Muscle layer of colon (tissue), 2 donors: Measurements from ENCODE around the gene FJX1.
A peak's percentile ranks its signal among the peaks of the same experiment; 100 is the strongest.
"Not testable (repeated sequence)": the region's sequence is repeated elsewhere in the genome, so short reads cannot be mapped to it uniquely, and the experiment has no call there.

Source experiments
- H3K27ac ChIP-seq: one replicate; pipeline ENCODE4 v1.7.0; 2013; ENCODE audit warnings: low read depth, mild to moderate bottlenecking, low read length, moderate library complexity
- H3K27me3 ChIP-seq, 2 donors: one replicate each; pipeline ENCODE4 v1.7.0; 2013; ENCODE audit warnings: low read length in 2 of 2, mild to moderate bottlenecking in 2 of 2; ENCODE audit not compliant: insufficient read depth in 2 of 2, control insufficient read depth in 1 of 2
- H3K36me3 ChIP-seq: one replicate; pipeline ENCODE4 v1.7.0; 2013; ENCODE audit warnings: mild to moderate bottlenecking, low read length; ENCODE audit not compliant: insufficient read depth
- H3K4me1 ChIP-seq: one replicate; pipeline ENCODE4 v1.7.0; 2013; ENCODE audit warnings: mild to moderate bottlenecking, low read length; ENCODE audit not compliant: insufficient read depth
- H3K4me3 ChIP-seq, 2 donors: one replicate each; pipeline ENCODE4 v1.7.0; 2013; ENCODE audit warnings: low read length in 2 of 2, low read depth in 1 of 2, mild to moderate bottlenecking in 1 of 2, moderate library complexity in 1 of 2
- H3K9ac ChIP-seq: one replicate; pipeline ENCODE4 v1.7.0; 2013; ENCODE audit warnings: low read length
- H3K9me3 ChIP-seq: one replicate; pipeline ENCODE4 v1.7.0; 2013; ENCODE audit warnings: mild to moderate bottlenecking, low read length
- donor health status: abdominal sarcoma.
- donor health status: Adenocarcinoma of cecum.

FJX1 gene

DNA sequence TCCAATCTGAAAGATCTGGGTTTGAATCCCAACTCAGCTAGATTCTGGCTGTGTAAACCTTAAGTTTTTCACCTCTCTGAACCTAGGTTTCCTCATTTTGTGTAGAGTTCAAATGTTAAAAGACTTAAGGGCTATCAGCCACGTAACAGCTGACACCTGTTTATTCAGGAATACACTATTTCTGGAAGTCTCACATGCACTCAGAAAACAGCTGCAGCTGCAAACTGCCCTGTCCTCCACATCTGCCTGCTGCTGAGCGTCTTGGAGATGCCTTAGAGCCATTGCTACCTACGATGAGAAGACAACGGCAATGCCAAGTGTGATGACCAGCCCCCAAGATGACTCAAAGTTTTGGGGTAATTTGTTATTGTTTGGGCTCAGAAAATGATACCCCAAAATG is 37.6 kb downstream of the FJX1 start:
- H3K27me3 ChIP-seq: peaks cover 0 to 4% of the 10 kb centered on the region in 2 donors
- no peaks in the 10 kb centered on the region for H3K36me3 ChIP-seq
- H3K4me1 ChIP-seq: no peaks in the 10 kb centered on the region
- H3K27ac ChIP-seq: no peak overlapping the region
- H3K9me3 ChIP-seq: no peaks in the 10 kb centered on the region
- no peak overlapping the region for H3K4me3 ChIP-seq
- no peak overlapping the region for H3K9ac ChIP-seq

DNA sequence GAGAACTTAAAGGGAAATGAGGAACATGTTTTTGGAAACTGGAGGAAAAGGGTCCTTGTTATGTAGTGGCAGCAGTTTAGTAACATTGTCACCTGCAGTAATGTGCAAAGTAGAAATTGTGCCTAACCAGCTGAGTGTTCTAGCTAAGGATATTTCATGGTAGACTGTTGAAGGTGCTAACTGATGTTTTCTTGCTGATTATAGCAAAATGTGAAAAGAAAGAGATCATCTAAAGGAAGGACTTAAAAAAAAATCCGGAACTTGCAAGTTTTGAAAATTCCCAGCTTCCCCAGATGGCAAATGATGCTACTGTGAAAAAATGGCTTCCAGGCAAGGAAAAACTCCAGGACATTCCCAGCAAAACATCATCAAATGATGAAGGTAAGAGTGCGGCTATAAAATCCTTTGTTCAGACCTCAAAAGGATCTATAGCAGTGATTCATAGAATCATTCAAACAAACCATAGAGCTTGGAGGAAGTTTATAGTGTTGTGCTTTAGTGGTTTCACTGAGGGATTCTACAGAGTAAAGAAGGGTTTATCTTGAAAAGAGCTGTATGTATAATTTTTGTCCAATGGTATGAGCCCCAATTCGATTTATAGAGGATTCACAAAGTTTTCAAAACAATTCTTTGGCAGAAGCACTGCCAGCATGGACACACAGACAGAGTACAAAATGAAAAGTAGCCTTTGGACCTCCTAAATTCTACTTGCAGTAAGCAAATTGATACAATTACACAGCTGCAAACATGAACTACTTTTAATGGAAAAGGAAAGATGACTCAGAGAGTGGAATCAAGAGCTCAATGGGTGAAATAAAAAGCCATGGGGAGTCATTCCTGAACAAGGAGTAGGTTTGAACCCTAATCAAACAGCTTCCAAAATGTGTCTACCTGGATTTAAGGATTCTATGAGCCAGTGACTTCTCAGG is 40.0 kb downstream of the FJX1 start:
- Histone ChIP-seq H3K9me3 (no peaks in the 10 kb centered on the region), H3K9ac (no peak overlapping the region), H3K27me3 (peaks cover 0 to 4% of the 10 kb centered on the region in 2 donors), H3K4me1 (peaks cover 8% of the 10 kb centered on the region), H3K36me3 (no peaks in the 10 kb centered on the region), H3K4me3 (no peak overlapping the region), H3K27ac (no peak overlapping the region)

- Histone ChIP-seq H3K27ac (peak overlapping the region; percentile 71), H3K4me1 (peaks cover 20% of the 10 kb centered on the region), H3K27me3 (no peaks in the 10 kb centered on the region), H3K9ac (peak overlapping the region; percentile 82), H3K9me3 (no peaks in the 10 kb centered on the region), H3K36me3 (no peaks in the 10 kb centered on the region), H3K4me3 (peak overlapping the region; percentile 79 to 91)
Observed at GRCh38 chr11:35661534-35661933, 43.3 kb downstream of the FJX1 start.

DNA sequence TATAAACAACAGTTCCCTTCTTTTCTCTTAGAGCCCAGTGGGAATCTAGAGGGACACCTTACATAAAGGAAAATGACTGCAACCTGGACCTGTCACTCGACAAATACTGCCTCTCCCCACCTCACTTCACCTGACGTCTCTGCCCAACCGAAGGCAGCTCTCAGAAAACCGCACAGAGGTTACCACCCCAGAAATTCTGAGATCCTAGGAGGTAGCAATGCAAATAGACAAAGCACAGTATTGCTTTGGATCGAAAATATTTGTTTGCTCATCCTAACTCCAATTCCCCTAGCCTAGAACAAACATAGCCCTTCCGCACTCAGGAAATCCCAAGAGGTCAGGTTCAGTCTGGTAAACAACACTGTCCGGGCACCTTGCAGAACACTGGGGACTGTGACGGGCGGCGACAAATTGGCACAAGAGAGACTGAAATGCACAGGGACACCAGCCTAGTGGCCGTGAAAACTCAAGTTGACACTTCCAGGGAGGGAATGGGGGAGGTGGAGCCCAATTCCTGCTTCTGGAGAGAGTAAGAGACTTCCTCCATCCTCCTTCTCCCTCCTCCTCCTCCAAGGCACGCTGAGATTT is 43.9 kb downstream of the FJX1 start:
- peak overlapping the region; percentile 82 for H3K9ac ChIP-seq
- H3K4me1 ChIP-seq: peaks cover 20% of the 10 kb centered on the region
- peak overlapping the region; percentile 79 to 91 for H3K4me3 ChIP-seq
- no peaks in the 10 kb centered on the region for H3K36me3 ChIP-seq
- H3K9me3 ChIP-seq: no peaks in the 10 kb centered on the region
- no peaks in the 10 kb centered on the region for H3K27me3 ChIP-seq
- peak overlapping the region; percentile 71 for H3K27ac ChIP-seq

- H3K4me1 ChIP-seq: peaks cover 20% of the 10 kb centered on the region
- H3K4me3 ChIP-seq: peak within 1 kb of the TSS; percentile 79 to 91
- H3K9ac ChIP-seq: peak within 1 kb of the TSS; percentile 82
- H3K9me3 ChIP-seq: no peaks in the 10 kb centered on the region
- H3K36me3 ChIP-seq: no peaks in the 10 kb centered on the region
- H3K27ac ChIP-seq: peak within 1 kb of the TSS; percentile 71
- H3K27me3 ChIP-seq: no peaks in the 10 kb centered on the region
Observed at GRCh38 chr11:35662649-35663407, 44.6 kb downstream of the FJX1 start, which contains the start of gene TRIM44. Gene TRIM44, plus strand, starts transcription at chr11:35662775. Its CDS starts 337 bp downstream, at chr11:35663112.

DNA sequence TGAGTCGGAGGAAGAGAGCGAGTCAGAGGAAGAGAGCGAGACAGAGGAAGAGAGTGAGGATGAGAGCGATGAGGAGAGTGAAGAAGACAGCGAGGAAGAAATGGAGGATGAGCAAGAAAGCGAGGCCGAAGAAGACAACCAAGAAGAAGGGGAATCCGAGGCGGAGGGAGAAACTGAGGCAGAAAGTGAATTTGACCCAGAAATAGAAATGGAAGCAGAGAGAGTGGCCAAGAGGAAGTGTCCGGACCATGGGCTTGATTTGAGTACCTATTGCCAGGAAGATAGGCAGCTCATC is 45.1 kb downstream of the FJX1 start:
- no peaks in the 10 kb centered on the region for H3K9me3 ChIP-seq
- peak overlapping the region; percentile 79 to 91 for H3K4me3 ChIP-seq
- no peaks in the 10 kb centered on the region for H3K36me3 ChIP-seq
- no peaks in the 10 kb centered on the region for H3K27me3 ChIP-seq
- H3K9ac ChIP-seq: no peak overlapping the region
- peak overlapping the region; percentile 71 for H3K27ac ChIP-seq
- H3K4me1 ChIP-seq: peaks cover 20% of the 10 kb centered on the region

DNA sequence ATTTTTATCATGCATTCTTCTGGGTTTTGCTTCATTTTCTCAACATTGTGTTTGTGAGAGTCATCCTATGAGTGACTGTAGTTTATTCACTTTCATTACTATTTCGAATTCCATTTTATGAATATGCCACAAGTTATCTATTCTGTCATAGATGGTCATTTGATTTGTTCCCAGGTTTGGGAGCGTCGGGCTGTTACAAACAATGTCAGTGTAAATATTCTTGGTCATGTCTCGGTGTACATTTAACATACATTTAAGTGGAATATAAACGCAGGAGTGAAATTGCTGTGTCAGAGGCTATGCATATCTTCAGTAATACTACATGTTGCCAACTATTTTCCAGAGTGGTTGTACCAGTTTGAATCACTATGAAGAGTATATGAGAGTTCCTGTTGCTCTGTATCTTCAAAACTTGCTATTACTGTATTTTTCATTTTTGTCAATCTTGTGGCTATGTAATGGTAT is 46.7 kb downstream of the FJX1 start:
- Histone ChIP-seq H3K9me3 (no peaks in the 10 kb centered on the region), H3K4me3 (peak overlapping the region in 1 of 2 donors; percentile 13)

GRCh38 chr11:35667257-35667656 is 49.0 kb downstream of the FJX1 start:
- H3K36me3 ChIP-seq: no peaks in the 10 kb centered on the region
- H3K9ac ChIP-seq: no peak overlapping the region
- no peak overlapping the region for H3K27ac ChIP-seq
- H3K4me3 ChIP-seq: no peak overlapping the region
- H3K4me1 ChIP-seq: peaks cover 14% of the 10 kb centered on the region
- H3K9me3 ChIP-seq: no peaks in the 10 kb centered on the region
- H3K27me3 ChIP-seq: no peaks in the 10 kb centered on the region

More for the DNA sequence above, 46.7 kb downstream of the FJX1 start:
- no peaks in the 10 kb centered on the region for H3K27me3 ChIP-seq
- no peaks in the 10 kb centered on the region for H3K36me3 ChIP-seq
- no peak overlapping the region for H3K9ac ChIP-seq
- peaks cover 20% of the 10 kb centered on the region for H3K4me1 ChIP-seq
- no peak overlapping the region for H3K27ac ChIP-seq

DNA sequence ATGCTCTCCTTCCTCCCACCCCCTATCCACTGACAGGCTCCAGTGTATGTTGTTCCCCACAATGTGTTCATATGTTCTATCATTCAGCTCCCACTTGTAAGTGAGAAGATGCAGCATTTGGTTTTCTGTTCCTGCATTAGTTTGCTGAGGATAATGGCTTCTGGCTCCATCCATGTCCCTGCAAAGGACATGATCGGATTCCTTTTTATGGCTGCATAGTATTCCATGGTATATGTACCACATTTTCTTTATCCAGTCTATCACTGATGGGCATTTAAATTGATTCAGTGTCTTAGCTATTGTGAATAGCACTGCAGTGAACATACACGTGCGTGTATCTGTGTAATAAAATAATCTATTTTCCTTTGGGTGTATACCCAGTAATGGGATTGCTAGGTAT is 50.1 kb downstream of the FJX1 start:
- peaks cover 11% of the 10 kb centered on the region for H3K4me1 ChIP-seq
- H3K4me3 ChIP-seq, H3K9ac ChIP-seq, H3K36me3 ChIP-seq, H3K27ac ChIP-seq, H3K9me3 ChIP-seq, H3K27me3 ChIP-seq: not testable (repeated sequence)
